Neural progenitor cell (in vitro differentiated cells): ENCODE measurements around the gene ATP6V1D.

Source experiments
- CTCF ChIP-seq: fragments of 200-600 bp; sonication (generic); IDR thresholded peaks from 2 replicates; pipeline ENCODE4 v1.5.1; 2017; ENCODE audit warnings: antibody characterized with exemption, mild to moderate bottlenecking
- EZH2phosphoT487 ChIP-seq: fragments of 200-600 bp; sonication (generic); IDR thresholded peaks from 2 replicates; pipeline ENCODE4 v1.6.1; 2017; ENCODE audit warnings: antibody characterized with exemption

GRCh38 chr14:67311868-67312267 lies 47.7 kb downstream of the ATP6V1D start:
- TF ChIP-seq CTCF = no peak
- TF ChIP-seq EZH2phosphoT487 = no peak
